Small intestine (tissue), 7 donors: Measurements from ENCODE around the gene NT5C3B. TPM values are rescaled to one million over a fixed set of nuclear protein-coding genes. Genes with fewer than 3 reads are reported as not detected.

Experiments used
- DNase-seq, 2 donors: peaks; one replicate each; pipeline versions ENCODE4 v3.0.0 to v3.0.0-alpha.2; 2013
- FAIRE-seq: peaks from 2 replicates; lab custom pipeline; 2012; peaks lifted over from hg19 to GRCh38; lab: Jason Lieb, UNC
- H3K27ac ChIP-seq, 3 donors: one replicate each; pipeline ENCODE4 v1.5.1; 2013; ENCODE audit warnings: low read length in 2 of 3, mild to moderate bottlenecking in 2 of 3, control low read depth in 1 of 3, inconsistent platforms in 1 of 3, low read depth in 1 of 3, moderate library complexity in 1 of 3
- H3K27me3 ChIP-seq, 3 donors: one replicate each; pipeline ENCODE4 v1.6.1; 2013; ENCODE audit warnings: low read length in 3 of 3, inconsistent platforms in 1 of 3; ENCODE audit not compliant: control insufficient read depth in 3 of 3, insufficient read depth in 3 of 3
- H3K36me3 ChIP-seq, 3 donors: one replicate each; pipeline ENCODE4 v1.6.1; 2013; ENCODE audit warnings: low read length in 3 of 3, inconsistent platforms in 1 of 3, low read depth in 1 of 3, mild to moderate bottlenecking in 1 of 3, moderate library complexity in 1 of 3; ENCODE audit not compliant: control insufficient read depth in 3 of 3, insufficient read depth in 2 of 3
- H3K4me1 ChIP-seq, 3 donors: one replicate each; pipeline ENCODE4 v1.6.1; 2013; ENCODE audit warnings: low read length in 2 of 3, inconsistent platforms in 1 of 3, low read depth in 1 of 3, mild to moderate bottlenecking in 1 of 3, moderate library complexity in 1 of 3; ENCODE audit not compliant: control insufficient read depth in 3 of 3, insufficient read depth in 2 of 3
- H3K4me3 ChIP-seq, 3 donors: one replicate each; pipeline ENCODE4 v1.5.1; 2013; ENCODE audit warnings: low read length in 3 of 3, control low read depth in 1 of 3, inconsistent platforms in 1 of 3, low read depth in 1 of 3, mild to moderate bottlenecking in 1 of 3, moderate library complexity in 1 of 3
- H3K9me3 ChIP-seq, 2 donors: one replicate each; pipeline ENCODE4 v1.6.1; 2013; ENCODE audit warnings: low read depth in 1 of 2, low read length in 1 of 2; ENCODE audit not compliant: control insufficient read depth in 2 of 2, insufficient read depth in 1 of 2
- WGBS, 3 donors: extraction: QIAGEN DNeasy Blood & Tissue Kit; methylation state at CpG; one replicate each; pipeline ENCODE4 v1.1.7; 2013; 5-methylcytosine and 5-hydroxymethylcytosine counted together
- polyA plus RNA-seq, 4 donors: library from polyadenylated mRNA; stranded (reverse) in 3 of 4; unstranded in 1 of 4; fragments of 200-250 nt in 3 of 4; fragments of 120-200 nt in 1 of 4; gene quantifications; one replicate each; pipeline versions ENCODE4 v1.2.1 to v1.2.3, GENCODE V29; 2013
- donor health status: healthy with polysubstance abuse.
- donor health status: control.
- donor health status: control.
- donor health status: Bipolar disorder and iron deficiency.
- donor health status: healthy.

NT5C3B gene
- polyA plus RNA-seq, 4 donors: 10.5 to 36.0 (median 27.9) TPM

- Histone ChIP-seq H3K4me1 (peaks cover 2 to 49% (median 3%) of the 10 kb centered on the region in 3 donors), H3K4me3 (peak within 1 kb of the TSS; percentile 75 to 80 (median 75)), H3K27me3 (no peaks in the 10 kb centered on the region), H3K9me3 (no peaks in the 10 kb centered on the region), H3K36me3 (peaks cover 0 to 38% (median 0%) of the 10 kb centered on the region in 3 donors), H3K27ac (peak within 1 kb of the TSS; percentile 98 to 100 (median 99))
- peak; percentile 100 for DNase-seq
- FAIRE-seq: peak; percentile 64
- 0 to 2% (median 1%) methylated on average over 50 to 79 of the region's 79 CpGs for WGBS, 3 donors
Measured at GRCh38 chr17:41786227-41787020, 49.6 kb downstream of the NT5C3B start, which contains the start of gene JUP. JUP (minus strand) TSS chr17:41786711; CDS start chr17:41771854, 14,857 bp downstream.

DNA sequence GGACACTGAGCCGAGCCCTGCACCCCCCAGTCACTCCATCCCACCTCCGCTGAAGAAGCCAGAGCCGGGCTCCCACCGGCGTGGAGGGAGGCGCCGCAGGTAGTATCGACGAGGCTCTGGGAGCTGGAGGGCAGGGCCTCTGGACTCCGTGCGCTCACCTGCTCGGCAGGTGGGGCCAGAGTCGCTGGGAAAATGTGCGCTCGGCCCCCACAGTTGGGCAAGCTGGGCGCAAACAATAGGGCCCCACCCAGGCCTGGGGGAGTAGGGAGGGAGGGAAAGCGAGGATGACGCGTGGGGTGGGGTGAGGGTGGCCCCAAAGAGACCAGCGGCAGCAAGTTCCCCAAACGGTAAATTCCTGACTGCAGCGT, 50.2 kb downstream of the NT5C3B start:
- WGBS, 3 donors: 0 to 2% (median 1%) methylated on average over 18 to 22 of the region's 22 CpGs
- peak overlapping the region; percentile 75 to 80 (median 75) for H3K4me3 ChIP-seq
- H3K27me3 ChIP-seq: no peaks in the 10 kb centered on the region
- H3K4me1 ChIP-seq: peaks cover 2 to 44% (median 3%) of the 10 kb centered on the region in 3 donors
- H3K36me3 ChIP-seq: peaks cover 0 to 41% (median 0%) of the 10 kb centered on the region in 3 donors
- H3K9me3 ChIP-seq: no peaks in the 10 kb centered on the region
- peak overlapping the region; percentile 98 to 100 (median 99) for H3K27ac ChIP-seq
- no peak for FAIRE-seq
- DNase-seq: peak; percentile 91 to 96

DNA sequence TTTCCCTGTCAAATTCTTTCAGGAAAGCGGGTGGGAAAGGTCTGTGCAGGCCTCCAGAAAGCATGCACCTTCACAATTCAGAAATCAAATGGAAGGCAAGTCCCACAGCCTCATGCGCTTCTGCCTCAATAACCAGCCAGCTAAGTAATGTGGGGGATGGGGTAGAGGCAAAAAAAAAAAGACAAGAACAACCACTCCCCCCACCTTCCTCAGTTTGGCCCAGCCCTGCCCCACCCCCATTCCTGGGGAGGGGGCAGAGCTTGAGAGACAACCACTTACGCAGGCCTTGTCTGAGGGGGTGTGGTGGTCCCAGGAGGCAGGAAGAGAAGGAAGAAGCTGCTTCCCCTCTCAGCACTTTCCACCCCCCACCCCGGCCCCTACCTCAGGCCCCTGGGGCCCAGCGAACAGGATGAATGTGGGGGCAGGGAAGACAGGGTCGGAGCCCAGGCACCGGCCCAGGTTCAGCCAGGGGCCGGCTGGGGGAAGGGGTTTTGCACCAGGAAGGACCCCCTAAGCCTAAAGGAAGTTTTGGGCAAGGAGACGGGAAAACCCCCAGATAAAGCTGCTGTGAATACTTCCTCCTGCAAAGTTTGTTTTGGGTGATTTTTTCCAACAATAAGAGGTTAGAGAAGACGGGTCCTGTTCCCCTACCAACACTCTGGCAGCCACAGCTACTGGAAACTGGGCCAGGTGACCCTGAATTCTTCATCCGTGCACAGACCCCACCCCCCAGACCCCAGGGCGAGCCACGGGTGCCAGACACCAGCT, 50.8 kb downstream of the NT5C3B start:
- H3K27me3 ChIP-seq: no peaks in the 10 kb centered on the region
- H3K36me3 ChIP-seq: peaks cover 0 to 41% (median 0%) of the 10 kb centered on the region in 3 donors
- H3K27ac ChIP-seq: peak overlapping the region; percentile 98 to 100 (median 99)
- FAIRE-seq (no peak), DNase-seq (peak; percentile 43 to 88)
- no peaks in the 10 kb centered on the region for H3K9me3 ChIP-seq
- peak overlapping the region; percentile 75 to 80 (median 75) for H3K4me3 ChIP-seq
- peaks cover 2 to 42% (median 3%) of the 10 kb centered on the region in 3 donors for H3K4me1 ChIP-seq
- WGBS, 3 donors: 4 to 10% (median 7%) methylated on average over 12 to 13 of the region's 13 CpGs

- WGBS, 3 donors: 13 to 23% (median 16%) methylated on average over 6 of the region's 6 CpGs
- Histone ChIP-seq H3K9me3 (no peaks in the 10 kb centered on the region), H3K27ac (peak overlapping the region in 2 of 3 donors; percentile 98 to 99), H3K4me1 (peaks cover 2 to 46% (median 3%) of the 10 kb centered on the region in 3 donors), H3K36me3 (peaks cover 0 to 50% (median 0%) of the 10 kb centered on the region in 3 donors), H3K4me3 (peak overlapping the region; percentile 75 to 80 (median 75)), H3K27me3 (no peaks in the 10 kb centered on the region)
- DNase-seq (peak; percentile 37 to 54), FAIRE-seq (no peak)
Measured at GRCh38 chr17:41784207-41784744, 51.8 kb downstream of the NT5C3B start.

DNA sequence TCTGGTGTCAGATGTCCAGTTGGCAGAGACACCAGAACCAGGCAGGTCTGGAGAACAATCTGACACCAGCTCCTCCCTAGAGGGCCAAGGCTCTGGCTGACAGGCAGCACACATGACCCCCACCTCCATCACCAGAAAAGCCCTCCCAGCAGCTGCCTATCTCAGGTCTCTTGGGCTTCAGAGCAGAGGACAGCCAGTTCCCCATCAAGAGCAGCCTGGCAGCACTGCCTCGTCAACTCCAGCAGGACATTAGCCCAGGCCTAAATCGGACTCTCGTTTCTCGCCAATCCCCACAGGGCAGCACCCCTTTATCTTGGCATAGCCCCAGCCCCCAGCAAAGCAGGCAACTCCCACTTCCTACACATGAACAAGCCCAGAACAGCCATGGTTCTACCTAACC, 53.9 kb downstream of the NT5C3B start:
- WGBS, 3 donors: 38 to 56% (median 47%) methylated on average over 4 of the region's 4 CpGs
- no peak for DNase-seq
- FAIRE-seq: no peak
- no peaks in the 10 kb centered on the region for H3K9me3 ChIP-seq
- peaks cover 2 to 48% (median 6%) of the 10 kb centered on the region in 3 donors for H3K4me1 ChIP-seq
- H3K36me3 ChIP-seq: peaks cover 0 to 63% (median 0%) of the 10 kb centered on the region in 3 donors
- H3K27me3 ChIP-seq: no peaks in the 10 kb centered on the region
- H3K27ac ChIP-seq: peak overlapping the region; percentile 42 to 79 (median 49)
- H3K4me3 ChIP-seq: peak overlapping the region in 1 of 3 donors; percentile 25

DNA sequence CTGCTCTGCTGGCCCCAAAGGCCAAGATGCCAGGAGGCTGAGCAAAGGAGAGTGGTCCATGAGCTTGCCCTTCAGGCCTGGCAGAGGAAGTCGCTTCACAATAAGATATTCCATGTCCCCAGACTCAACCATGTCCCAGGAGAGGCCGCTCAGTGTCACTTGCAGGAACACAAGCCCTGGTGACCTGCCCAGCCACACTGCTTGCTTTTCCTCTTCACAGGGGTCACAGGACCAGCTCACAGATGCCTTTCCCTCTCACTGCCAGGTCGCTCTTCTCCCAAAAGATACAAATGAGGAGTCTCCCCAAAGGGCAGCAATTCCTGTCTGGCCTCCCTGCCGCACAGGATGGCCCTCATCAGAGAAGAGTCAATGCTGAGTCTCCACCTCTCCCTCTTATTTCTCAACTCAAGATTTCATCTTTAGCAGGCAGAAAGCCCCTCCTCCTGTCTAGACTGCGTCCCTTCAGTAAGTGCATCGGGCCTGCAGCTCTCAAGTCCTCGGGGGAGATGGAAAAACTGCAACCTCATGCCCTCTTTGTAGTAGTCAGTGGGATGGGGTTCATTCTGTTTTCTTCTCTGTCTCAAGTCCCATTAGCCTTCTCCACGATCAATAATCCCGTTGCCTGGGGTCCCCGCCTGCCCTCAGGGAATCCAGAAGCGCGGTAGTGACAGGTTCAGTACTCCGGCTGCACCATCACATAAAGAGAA, 54.5 kb downstream of the NT5C3B start:
- H3K4me1 ChIP-seq: peaks cover 2 to 51% (median 6%) of the 10 kb centered on the region in 3 donors
- H3K9me3 ChIP-seq: no peaks in the 10 kb centered on the region
- no peak overlapping the region for H3K4me3 ChIP-seq
- no peaks in the 10 kb centered on the region for H3K27me3 ChIP-seq
- peaks cover 0 to 69% (median 0%) of the 10 kb centered on the region in 3 donors for H3K36me3 ChIP-seq
- DNase-seq: no peak
- H3K27ac ChIP-seq: peak overlapping the region; percentile 35 to 79 (median 49)
- no peak for FAIRE-seq
- WGBS, 3 donors: 65 to 70% (median 70%) methylated on average over 13 of the region's 13 CpGs

DNA sequence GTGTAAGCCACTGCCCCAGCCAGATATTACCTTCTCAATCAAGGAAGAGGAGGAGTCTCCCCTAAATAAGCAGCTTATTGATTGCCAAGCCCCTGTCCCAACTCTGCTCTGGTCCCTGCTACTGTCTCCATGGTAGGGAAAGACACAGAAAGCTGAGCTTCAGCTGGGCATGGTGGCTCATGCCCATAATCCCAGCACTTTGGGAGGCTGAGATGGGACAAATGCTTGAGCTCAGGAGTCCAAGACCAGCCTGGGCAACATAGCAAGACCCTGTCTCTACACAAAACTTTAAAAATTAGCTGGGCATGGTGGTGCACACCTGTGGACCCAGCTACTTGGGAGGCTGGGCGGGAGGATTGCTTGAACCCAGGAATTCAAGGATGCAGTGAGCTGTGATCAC, 56.1 kb downstream of the NT5C3B start:
- WGBS, 3 donors: 90 to 93% (median 91%) methylated on average over 1 of the region's 1 CpG
- Histone ChIP-seq H3K9me3 (no peaks in the 10 kb centered on the region), H3K36me3 (peaks cover 0 to 80% (median 0%) of the 10 kb centered on the region in 3 donors), H3K4me1 (peaks cover 2 to 67% (median 12%) of the 10 kb centered on the region in 3 donors), H3K27me3 (no peaks in the 10 kb centered on the region), H3K4me3 (no peak overlapping the region), H3K27ac (peak overlapping the region in 1 of 3 donors; percentile 21)
- no peak for DNase-seq
- no peak for FAIRE-seq
